Muscle layer of duodenum (tissue), 2 donors: ENCODE results near the gene NCAN.

ENCODE experiments used
- H3K27ac ChIP-seq: one replicate; pipeline ENCODE4 v1.7.0; 2013; ENCODE audit warnings: mild to moderate bottlenecking, low read length
- H3K27me3 ChIP-seq: one replicate; pipeline ENCODE4 v1.7.0; 2013; ENCODE audit warnings: low read depth, mild to moderate bottlenecking, control low read depth, low read length
- H3K36me3 ChIP-seq, 2 donors: one replicate each; pipeline ENCODE4 v1.7.0; 2013; ENCODE audit warnings: low read length in 2 of 2, control low read depth in 1 of 2, mild to moderate bottlenecking in 1 of 2; ENCODE audit not compliant: insufficient read depth in 2 of 2, control insufficient read depth in 1 of 2
- H3K4me1 ChIP-seq, 2 donors: one replicate each; pipeline ENCODE4 v1.7.0; 2013; ENCODE audit warnings: low read length in 2 of 2, mild to moderate bottlenecking in 2 of 2, control low read depth in 1 of 2, moderate library complexity in 1 of 2; ENCODE audit not compliant: insufficient read depth in 2 of 2, control insufficient read depth in 1 of 2
- H3K4me3 ChIP-seq, 2 donors: one replicate each; pipeline ENCODE4 v1.7.0; 2013; ENCODE audit warnings: low read length in 2 of 2, low read depth in 1 of 2, mild to moderate bottlenecking in 1 of 2
- H3K9me3 ChIP-seq, 2 donors: one replicate each; pipeline ENCODE4 v1.7.0; 2013; ENCODE audit warnings: low read length in 2 of 2, control low read depth in 1 of 2, mild to moderate bottlenecking in 1 of 2; ENCODE audit not compliant: control insufficient read depth in 1 of 2
- donor health status: healthy.

Gene NCAN

GRCh38 chr19:19267305-19267704 is 55.5 kb downstream of the NCAN start:
- H3K4me3 ChIP-seq, result no peak overlapping the region
- no peaks in the 10 kb centered on the region for H3K9me3 ChIP-seq
- no peaks in the 10 kb centered on the region for H3K36me3 ChIP-seq
- peaks cover 9% of the 10 kb centered on the region for H3K27me3 ChIP-seq
- H3K4me1 ChIP-seq, result no peaks in the 10 kb centered on the region
- H3K27ac ChIP-seq, result no peak overlapping the region

DNA sequence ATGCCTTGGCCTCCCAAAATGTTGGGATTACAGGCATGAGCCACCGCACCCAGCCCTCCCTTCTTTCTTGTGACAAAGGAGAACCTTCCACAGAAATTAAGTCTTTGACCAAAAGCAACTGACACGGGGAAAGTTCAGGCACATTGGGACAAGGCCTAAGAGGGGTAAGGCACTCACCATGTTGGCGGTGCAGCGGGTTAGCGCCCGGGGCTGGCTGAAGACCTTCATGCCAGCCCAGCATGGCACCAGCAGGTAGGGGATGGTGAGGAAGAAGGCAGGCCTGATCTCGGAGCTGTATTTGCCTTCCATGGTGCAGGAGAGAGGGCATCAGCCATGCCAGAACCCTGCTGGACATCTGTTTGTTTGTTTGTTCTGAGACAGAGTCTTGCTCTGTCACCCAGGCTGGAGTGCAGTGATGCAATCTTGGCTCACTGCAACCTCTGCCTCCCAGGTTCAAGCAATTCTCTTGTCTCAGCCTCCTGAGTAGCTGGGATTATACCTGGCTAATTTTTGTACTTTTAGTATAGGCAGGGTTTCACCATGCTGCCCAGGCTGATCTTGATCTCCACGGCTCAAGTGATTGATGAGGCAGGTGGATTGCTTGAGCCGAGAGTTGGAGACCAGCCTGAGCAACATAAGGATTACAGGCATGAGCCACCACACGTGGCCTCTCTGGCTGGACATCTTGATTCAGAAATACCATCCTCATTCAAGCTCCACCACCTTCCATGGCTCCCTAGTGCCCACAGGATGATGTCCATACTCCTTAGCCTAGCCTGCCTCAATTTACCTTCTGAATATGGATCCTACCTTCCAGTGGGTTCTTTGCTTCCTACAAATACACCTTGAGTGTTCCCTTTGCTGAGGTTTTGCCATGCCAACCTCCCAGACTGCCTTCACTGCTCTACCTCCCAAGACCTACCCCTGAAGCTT is 57.0 kb downstream of the NCAN start:
- Histone ChIP-seq H3K4me1 (peaks cover 0 to 5% of the 10 kb centered on the region in 2 donors), H3K4me3 (no peak overlapping the region), H3K36me3 (no peaks in the 10 kb centered on the region), H3K9me3 (no peaks in the 10 kb centered on the region), H3K27me3 (no peaks in the 10 kb centered on the region), H3K27ac (no peak overlapping the region)

- H3K4me3 ChIP-seq, result no peak overlapping the region
- no peak overlapping the region for H3K27ac ChIP-seq
- peaks cover 0 to 3% of the 10 kb centered on the region in 2 donors for H3K36me3 ChIP-seq
- H3K9me3 ChIP-seq, result no peaks in the 10 kb centered on the region
- peaks cover 0 to 5% of the 10 kb centered on the region in 2 donors for H3K4me1 ChIP-seq
- H3K27me3 ChIP-seq, result no peaks in the 10 kb centered on the region
These were observed 58.4 kb downstream of the NCAN start for GRCh38 chr19:19269952-19270694.

DNA sequence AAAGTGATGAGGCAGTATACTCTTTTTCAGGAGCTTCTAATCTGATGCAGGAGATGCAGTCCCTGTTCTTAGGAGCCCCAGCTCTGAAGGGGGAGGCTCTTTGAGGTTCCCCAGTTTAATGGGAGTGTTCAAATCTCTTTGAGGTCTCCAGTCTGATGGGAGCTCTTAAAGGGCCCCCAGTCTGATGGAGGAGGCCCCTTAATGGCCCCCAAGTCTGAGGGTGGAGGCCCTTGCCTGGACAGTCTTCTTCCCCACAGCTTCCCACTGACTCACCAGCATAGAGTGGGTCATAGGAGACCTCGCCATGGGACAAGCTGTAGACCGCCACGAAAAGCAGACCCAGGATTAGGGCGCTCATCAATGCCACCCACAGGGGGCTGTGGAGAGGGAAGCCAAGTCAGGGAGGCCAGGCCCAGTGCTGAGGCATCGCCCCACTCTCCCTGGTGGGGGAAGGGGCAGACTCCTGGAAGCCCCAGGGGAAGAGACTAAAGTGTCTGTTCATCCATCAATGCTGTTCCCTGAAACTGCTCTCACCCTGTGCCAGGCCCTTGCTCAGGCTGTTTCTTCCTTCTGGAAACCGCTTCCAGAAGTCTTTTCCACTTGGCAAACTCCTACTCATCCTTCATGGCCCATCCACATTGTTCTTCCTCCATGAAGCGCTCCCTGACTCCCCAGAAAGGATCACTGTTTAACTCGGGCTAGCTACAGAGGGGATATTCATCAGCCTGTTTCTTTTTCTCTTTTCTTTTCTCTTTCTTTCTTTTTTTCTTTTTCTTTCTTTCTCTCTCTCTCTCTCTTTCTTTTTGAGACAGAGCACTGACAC is 59.2 kb downstream of the NCAN start:
- Histone ChIP-seq H3K27me3 (no peaks in the 10 kb centered on the region), H3K4me1 (peaks cover 0 to 5% of the 10 kb centered on the region in 2 donors), H3K36me3 (peaks cover 0 to 11% of the 10 kb centered on the region in 2 donors), H3K9me3 (no peaks in the 10 kb centered on the region), H3K4me3 (no peak overlapping the region), H3K27ac (no peak overlapping the region)

GRCh38 chr19:19271828-19272599 is 60.3 kb downstream of the NCAN start:
- Histone ChIP-seq H3K36me3 (peaks cover 4 to 21% of the 10 kb centered on the region in 2 donors), H3K4me3 (peak overlapping the region in 1 of 2 donors; percentile 24)

GRCh38 chr19:19274146-19274545 is 62.4 kb downstream of the NCAN start:
- Histone ChIP-seq H3K4me1 (peaks cover 0 to 5% of the 10 kb centered on the region in 2 donors), H3K27me3 (no peaks in the 10 kb centered on the region), H3K4me3 (no peak overlapping the region), H3K27ac (no peak overlapping the region), H3K9me3 (no peaks in the 10 kb centered on the region), H3K36me3 (peaks cover 16 to 42% of the 10 kb centered on the region in 2 donors)

More at GRCh38 chr19:19271828-19272599, 60.3 kb downstream of the NCAN start:
- Histone ChIP-seq H3K27ac (no peak overlapping the region), H3K27me3 (no peaks in the 10 kb centered on the region), H3K4me1 (peaks cover 0 to 5% of the 10 kb centered on the region in 2 donors), H3K9me3 (no peaks in the 10 kb centered on the region)

DNA sequence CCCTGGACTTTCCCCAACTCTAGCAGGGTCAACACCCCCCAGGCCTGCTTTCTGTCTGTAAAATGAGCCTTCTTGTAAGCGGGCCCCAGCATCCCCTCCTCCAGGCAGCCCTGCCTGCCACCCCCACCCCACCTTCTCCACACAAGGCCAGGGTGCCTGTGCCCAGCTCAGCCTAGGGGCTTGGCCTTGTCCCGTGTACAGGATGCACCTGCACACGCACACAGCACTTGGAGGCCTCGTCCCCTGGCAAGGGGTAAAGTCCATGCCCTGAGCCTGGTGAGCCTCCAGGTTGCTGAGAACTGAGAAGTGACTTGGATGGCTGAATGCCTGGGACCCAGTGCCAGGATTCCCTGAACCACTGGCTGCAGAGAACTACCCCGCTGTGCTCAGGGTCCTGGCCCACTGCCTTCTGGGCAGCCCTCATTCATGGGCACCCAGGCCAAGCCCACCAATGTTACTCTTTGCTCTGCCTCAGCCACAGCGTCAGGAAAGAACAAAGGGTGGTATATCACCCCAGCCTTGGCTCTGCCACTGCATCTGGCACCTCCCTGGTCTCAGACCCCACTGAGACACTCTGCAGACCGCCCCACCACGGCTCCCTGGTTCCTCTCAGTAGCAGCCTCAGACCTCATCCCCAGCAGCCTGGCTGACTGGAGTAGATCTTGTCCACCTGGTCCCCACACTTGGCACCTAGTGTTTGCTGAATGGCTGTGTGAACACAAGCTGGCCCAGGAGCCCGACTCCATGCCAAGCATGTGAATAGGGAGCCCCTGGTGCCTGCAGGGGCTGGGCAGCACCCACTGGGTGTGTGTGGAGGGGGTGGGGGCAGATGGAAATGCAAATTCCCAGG is 63.2 kb downstream of the NCAN start:
- Histone ChIP-seq H3K27ac (no peak overlapping the region), H3K9me3 (no peaks in the 10 kb centered on the region), H3K4me3 (no peak overlapping the region), H3K4me1 (peaks cover 0 to 5% of the 10 kb centered on the region in 2 donors), H3K27me3 (no peaks in the 10 kb centered on the region), H3K36me3 (peaks cover 20 to 50% of the 10 kb centered on the region in 2 donors)

- no peaks in the 10 kb centered on the region for H3K9me3 ChIP-seq
- no peaks in the 10 kb centered on the region for H3K27me3 ChIP-seq
- H3K4me1 ChIP-seq, result peaks cover 0 to 5% of the 10 kb centered on the region in 2 donors
- peaks cover 30 to 64% of the 10 kb centered on the region in 2 donors for H3K36me3 ChIP-seq
- no peak overlapping the region for H3K4me3 ChIP-seq
- no peak overlapping the region for H3K27ac ChIP-seq
These were observed 64.6 kb downstream of the NCAN start for GRCh38 chr19:19276386-19276785.

DNA sequence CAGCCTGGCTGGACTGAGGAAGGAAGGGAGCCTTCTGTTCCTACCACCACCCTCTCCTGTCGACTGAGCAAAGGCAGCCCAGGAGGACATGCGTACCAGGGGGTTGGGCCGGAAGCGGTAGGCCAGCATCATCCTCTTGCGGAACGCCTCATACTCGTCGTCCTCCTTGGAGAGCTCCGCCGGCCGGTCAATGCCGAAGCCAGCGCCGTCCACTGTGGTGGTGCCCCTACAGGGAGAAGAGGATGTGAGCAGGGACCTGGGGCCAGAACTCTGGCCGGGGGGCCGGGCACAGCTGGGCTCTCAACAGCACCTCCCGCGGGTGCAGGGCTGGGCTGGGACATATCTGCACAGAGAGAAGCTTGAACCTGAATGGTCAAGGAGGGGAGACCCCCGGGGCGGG is 65.1 kb downstream of the NCAN start:
- no peaks in the 10 kb centered on the region for H3K9me3 ChIP-seq
- H3K4me3 ChIP-seq, result no peak overlapping the region
- H3K36me3 ChIP-seq, result peaks cover 30 to 69% of the 10 kb centered on the region in 2 donors
- no peaks in the 10 kb centered on the region for H3K27me3 ChIP-seq
- peaks cover 0 to 5% of the 10 kb centered on the region in 2 donors for H3K4me1 ChIP-seq
- no peak overlapping the region for H3K27ac ChIP-seq

DNA sequence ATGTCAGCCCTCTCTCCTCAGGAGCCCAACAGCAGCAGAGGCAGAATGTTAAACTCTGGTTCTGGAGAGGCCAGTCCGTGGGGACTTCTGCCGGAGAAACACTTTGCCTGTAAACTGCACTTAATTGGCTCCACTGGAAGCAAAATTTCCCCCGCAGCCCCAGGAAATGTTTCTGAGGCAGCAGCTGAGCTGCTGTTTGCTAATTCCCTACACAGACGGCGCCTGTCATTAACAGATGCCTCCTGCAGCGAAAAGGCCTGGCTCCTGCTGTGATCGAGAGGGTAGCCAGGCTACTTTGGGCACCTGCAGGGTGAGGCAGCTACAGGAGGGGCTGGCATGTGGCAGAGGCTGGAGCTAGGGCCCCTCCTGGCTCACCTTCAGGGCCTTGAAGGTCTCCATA is 66.6 kb downstream of the NCAN start:
- H3K4me3 ChIP-seq, result no peak overlapping the region
- H3K4me1 ChIP-seq, result peaks cover 0 to 2% of the 10 kb centered on the region in 2 donors
- H3K36me3 ChIP-seq, result peaks cover 30 to 84% of the 10 kb centered on the region in 2 donors
- no peaks in the 10 kb centered on the region for H3K9me3 ChIP-seq
- no peaks in the 10 kb centered on the region for H3K27me3 ChIP-seq
- no peak overlapping the region for H3K27ac ChIP-seq
